ENCODE measurements around the gene LTA. TPM values are rescaled to one million over a fixed set of nuclear protein-coding genes. Genes with fewer than 3 reads are reported as not detected.

LTA gene
- total RNA-seq, 1 experiment from 2014 or later, result 1.1 TPM

DNA sequence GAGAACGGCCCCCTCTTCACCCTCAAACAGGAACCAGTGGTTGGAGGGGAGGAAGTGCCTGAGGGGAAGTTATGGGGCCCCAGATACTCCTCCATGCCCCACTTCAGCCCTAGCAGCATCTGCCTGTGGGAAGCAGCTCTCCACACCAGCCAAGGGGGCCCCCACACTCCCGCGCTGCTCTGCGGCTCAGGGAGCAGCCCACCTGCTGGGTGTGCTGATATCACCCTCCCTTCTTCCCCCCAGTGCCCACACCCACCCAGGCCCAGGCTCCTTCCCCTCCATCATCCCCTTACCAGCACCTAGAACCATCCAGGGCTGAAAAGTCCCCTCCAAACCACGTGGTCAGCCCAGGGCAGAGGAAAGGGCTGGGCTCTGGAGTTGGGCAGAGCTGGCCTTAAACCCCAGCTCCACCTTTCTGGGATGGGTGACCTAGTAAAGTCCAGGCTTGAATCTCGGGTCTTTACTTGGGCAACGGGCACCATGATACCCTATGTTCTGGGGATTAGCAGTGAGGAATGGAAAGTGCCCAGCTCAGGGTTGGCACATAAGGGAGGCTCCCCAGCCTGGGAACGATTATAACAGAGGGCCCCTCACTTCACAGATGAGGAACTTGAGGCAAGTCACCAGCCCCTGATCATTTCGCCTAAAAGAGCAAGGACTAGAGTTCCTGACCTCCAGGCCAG, 14.7 kb downstream of the LTA start:
- Histone ChIP-seq H3K36me3 (ENCODE audit: control insufficient read depth in 1 of 2, insufficient read depth in 2 of 2, low read length in 2 of 2) (no peaks in the 10 kb centered on the region), H3K9me2 (ENCODE audit: insufficient read depth) (no peaks in the 10 kb centered on the region), H3K4me2 (ENCODE audit: low read length) (no peak overlapping the region), H3K9me3 (ENCODE audit: control insufficient read depth in 1 of 2, insufficient read depth in 1 of 2, low read depth in 1 of 2, low read length in 2 of 2) (no peaks in the 10 kb centered on the region), H3K27me3 (ENCODE audit: insufficient read depth, low read length) (no peaks in the 10 kb centered on the region), H3K27ac (ENCODE audit: low read depth, low read length) (no peak overlapping the region), H2AFZ (ENCODE audit: low read depth, low read length, poor library complexity, severe bottlenecking) (no peak overlapping the region), H4K20me1 (ENCODE audit: insufficient read depth) (no peaks in the 10 kb centered on the region), H3K9ac (ENCODE audit: low read length) (no peak overlapping the region), H3K4me1 (ENCODE audit: control insufficient read depth in 1 of 2, insufficient read depth in 2 of 2, low read length in 2 of 2) (peaks cover under 1 to 3% of the 10 kb centered on the region in 2 experiments; a peak in 2 of 4 replicates), H3K79me2 (ENCODE audit: insufficient read depth, low read length) (no peaks in the 10 kb centered on the region), H3K4me3 (replicated peaks in 1 of 2; ENCODE audit: low read depth in 1 of 2, low read length in 2 of 2) (no peak overlapping the region)
- CTCF ChIA-PET, result interaction anchor here (7.8 kb wide), 1 partner anchor 11 kb away, joined by 70 read pairs; no protein-coding TSS in a partner anchor
- DNase-seq (ENCODE audit: low read depth, low spot score) (no peak), ATAC-seq (no peak)
- RAD21 ChIA-PET (ENCODE audit: low non-redundant PET in 1 of 2, low total read pairs in 2 of 2, uncharacterized antibody in 2 of 2, unreplicated experiment in 2 of 2), result no interaction called here
- intact Hi-C loops (cut with micrococcal nuclease), result no loop called here
- POLR2A ChIA-PET, result no interaction called here
- no peak for TF ChIP-seq CEBPB (IDR thresholded peaks at IDR 0.05; ENCODE audit: low read depth)
- no peak for TF ChIP-seq ELF1 (IDR thresholded peaks at IDR 0.05; ENCODE audit: borderline replicate concordance, low read depth)
- TF ChIP-seq CBX3 (IDR thresholded peaks at IDR 0.05; ENCODE audit: low read depth), result no peak
- no peak for TF ChIP-seq ZFX (IDR thresholded peaks at IDR 0.05)
- TF ChIP-seq SRF (IDR thresholded peaks at IDR 0.05; ENCODE audit: low read depth), result no peak
- TF ChIP-seq POLR2A (IDR thresholded peaks at IDR 0.05; ENCODE audit: borderline replicate concordance, extremely low read depth, insufficient read depth, insufficient read length), result no peak
- TF ChIP-seq SP1 (IDR thresholded peaks at IDR 0.05; ENCODE audit: low read depth), result no peak
- TF ChIP-seq, protein P1, sequence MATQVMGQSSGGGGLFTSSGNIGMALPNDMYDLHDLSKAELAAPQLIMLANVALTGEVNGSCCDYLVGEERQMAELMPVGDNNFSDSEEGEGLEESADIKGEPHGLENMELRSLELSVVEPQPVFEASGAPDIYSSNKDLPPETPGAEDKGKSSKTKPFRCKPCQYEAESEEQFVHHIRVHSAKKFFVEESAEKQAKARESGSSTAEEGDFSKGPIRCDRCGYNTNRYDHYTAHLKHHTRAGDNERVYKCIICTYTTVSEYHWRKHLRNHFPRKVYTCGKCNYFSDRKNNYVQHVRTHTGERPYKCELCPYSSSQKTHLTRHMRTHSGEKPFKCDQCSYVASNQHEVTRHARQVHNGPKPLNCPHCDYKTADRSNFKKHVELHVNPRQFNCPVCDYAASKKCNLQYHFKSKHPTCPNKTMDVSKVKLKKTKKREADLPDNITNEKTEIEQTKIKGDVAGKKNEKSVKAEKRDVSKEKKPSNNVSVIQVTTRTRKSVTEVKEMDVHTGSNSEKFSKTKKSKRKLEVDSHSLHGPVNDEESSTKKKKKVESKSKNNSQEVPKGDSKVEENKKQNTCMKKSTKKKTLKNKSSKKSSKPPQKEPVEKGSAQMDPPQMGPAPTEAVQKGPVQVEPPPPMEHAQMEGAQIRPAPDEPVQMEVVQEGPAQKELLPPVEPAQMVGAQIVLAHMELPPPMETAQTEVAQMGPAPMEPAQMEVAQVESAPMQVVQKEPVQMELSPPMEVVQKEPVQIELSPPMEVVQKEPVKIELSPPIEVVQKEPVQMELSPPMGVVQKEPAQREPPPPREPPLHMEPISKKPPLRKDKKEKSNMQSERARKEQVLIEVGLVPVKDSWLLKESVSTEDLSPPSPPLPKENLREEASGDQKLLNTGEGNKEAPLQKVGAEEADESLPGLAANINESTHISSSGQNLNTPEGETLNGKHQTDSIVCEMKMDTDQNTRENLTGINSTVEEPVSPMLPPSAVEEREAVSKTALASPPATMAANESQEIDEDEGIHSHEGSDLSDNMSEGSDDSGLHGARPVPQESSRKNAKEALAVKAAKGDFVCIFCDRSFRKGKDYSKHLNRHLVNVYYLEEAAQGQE (IDR thresholded peaks at IDR 0.05; ENCODE audit: low read depth), result no peak
- no peak for TF ChIP-seq POLR2AphosphoS5 (IDR thresholded peaks at IDR 0.05; ENCODE audit: low read depth, low read length)
- BruUV-seq (replicated peaks), result no TSS peak
